GM19023 (cell line): ENCODE measurements around the gene ZBTB39.
"Not testable (repeated sequence)": the region's sequence is repeated elsewhere in the genome, so short reads cannot be mapped to it uniquely, and the experiment has no call there.

ENCODE experiments used
- ATAC-seq: cut with Tn5 transposase; IDR thresholded peaks from one replicate; pipeline ENCODE4 v1.9.1; 2021; ENCODE audit warnings: mild to moderate bottlenecking, moderate library complexity; ENCODE audit not compliant: unreplicated experiment

The ZBTB39 gene

GRCh38 chr12:56982578-56983236 is 23.6 kb downstream of the ZBTB39 start:
- ATAC-seq, result not testable (repeated sequence)

GRCh38 chr12:56980941-56981530 is 25.3 kb downstream of the ZBTB39 start:
- no peak for ATAC-seq

- ATAC-seq, result no peak
These were observed 26.1 kb downstream of the ZBTB39 start for GRCh38 chr12:56980268-56980667.

GRCh38 chr12:56979628-56980027 is 26.7 kb downstream of the ZBTB39 start:
- no peak for ATAC-seq

GRCh38 chr12:56978397-56979138 is 27.8 kb downstream of the ZBTB39 start:
- ATAC-seq, result no peak

GRCh38 chr12:56977361-56977760 is 29.0 kb downstream of the ZBTB39 start:
- not testable (repeated sequence) for ATAC-seq

GRCh38 chr12:56974224-56974623 is 32.1 kb downstream of the ZBTB39 start:
- not testable (repeated sequence) for ATAC-seq

GRCh38 chr12:56968910-56969309 is 37.4 kb downstream of the ZBTB39 start:
- not testable (repeated sequence) for ATAC-seq

GRCh38 chr12:56965997-56966642 is 40.2 kb downstream of the ZBTB39 start:
- not testable (repeated sequence) for ATAC-seq

- ATAC-seq, result not testable (repeated sequence)
These were observed 41.2 kb downstream of the ZBTB39 start for GRCh38 chr12:56965124-56965523.

- not testable (repeated sequence) for ATAC-seq
These were observed 42.8 kb downstream of the ZBTB39 start for GRCh38 chr12:56963557-56963956.

- not testable (repeated sequence) for ATAC-seq
These were observed 44.1 kb downstream of the ZBTB39 start for GRCh38 chr12:56962247-56962646.

GRCh38 chr12:56958422-56958821 is 47.9 kb downstream of the ZBTB39 start:
- no peak for ATAC-seq

GRCh38 chr12:56957229-56958052 is 48.9 kb downstream of the ZBTB39 start, which contains the start of gene RDH16:
RDH16 (minus strand) TSS chr12:56957608; CDS start chr12:56957462, 146 bp downstream.
- no peak for ATAC-seq

GRCh38 chr12:56955631-56956256 is 50.6 kb downstream of the ZBTB39 start:
- no peak for ATAC-seq

GRCh38 chr12:56954958-56955355 is 51.4 kb downstream of the ZBTB39 start:
- ATAC-seq, result no peak

- ATAC-seq, result no peak
These were observed 52.0 kb downstream of the ZBTB39 start for GRCh38 chr12:56954057-56954957.

GRCh38 chr12:56953314-56953713 is 53.0 kb downstream of the ZBTB39 start:
- no peak for ATAC-seq
